GM13977 (cell line): Measurements from ENCODE around the gene CNTNAP2.

ENCODE experiments used
- DNase-seq: peaks from one replicate; pipeline ENCODE4 v3.0.0; 2012; ENCODE audit warnings: low spot score
- in situ Hi-C: fragments of 300-500 bp; cut with MboI; formaldehyde crosslinking; loops from one replicate; pipeline ENCODE4 v1.12.0; 2022; ENCODE audit warnings: low sequenced_read_pairs, low pct_unique_long_range_greater_than_20kb, mixed read lengths, inconsistent platforms; ENCODE audit not compliant: unreplicated experiment
- TF ChIP-seq, protein P1 (sequence below): IDR thresholded peaks from 2 replicates; pipeline ENCODE4 v1.5.1; 2012; ENCODE audit warnings: mild to moderate bottlenecking, control low read depth; ENCODE audit not compliant: insufficient read depth; ENCODE audit errors: extremely low read depth, missing control alignments

CNTNAP2 gene

DNA sequence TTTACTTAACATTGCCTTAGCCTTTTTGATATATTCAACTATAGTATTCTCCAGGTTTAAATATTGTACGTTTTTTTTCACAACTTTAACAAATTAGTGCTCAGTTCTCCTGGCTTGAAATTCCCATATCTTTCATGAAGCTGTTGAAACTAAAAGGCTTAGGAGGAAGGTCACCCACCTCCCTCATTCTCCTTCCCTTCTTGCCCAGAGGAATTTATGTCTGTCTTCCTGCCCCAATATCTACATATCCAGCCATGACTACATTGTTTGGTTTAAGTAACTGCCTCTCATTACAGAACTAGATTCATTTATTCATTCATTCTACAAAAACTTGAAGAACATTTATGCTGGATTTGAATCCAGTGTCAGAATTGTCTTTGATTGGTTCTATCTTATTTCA, 2219.2 kb downstream of the CNTNAP2 start:
- TF ChIP-seq, protein P1, sequence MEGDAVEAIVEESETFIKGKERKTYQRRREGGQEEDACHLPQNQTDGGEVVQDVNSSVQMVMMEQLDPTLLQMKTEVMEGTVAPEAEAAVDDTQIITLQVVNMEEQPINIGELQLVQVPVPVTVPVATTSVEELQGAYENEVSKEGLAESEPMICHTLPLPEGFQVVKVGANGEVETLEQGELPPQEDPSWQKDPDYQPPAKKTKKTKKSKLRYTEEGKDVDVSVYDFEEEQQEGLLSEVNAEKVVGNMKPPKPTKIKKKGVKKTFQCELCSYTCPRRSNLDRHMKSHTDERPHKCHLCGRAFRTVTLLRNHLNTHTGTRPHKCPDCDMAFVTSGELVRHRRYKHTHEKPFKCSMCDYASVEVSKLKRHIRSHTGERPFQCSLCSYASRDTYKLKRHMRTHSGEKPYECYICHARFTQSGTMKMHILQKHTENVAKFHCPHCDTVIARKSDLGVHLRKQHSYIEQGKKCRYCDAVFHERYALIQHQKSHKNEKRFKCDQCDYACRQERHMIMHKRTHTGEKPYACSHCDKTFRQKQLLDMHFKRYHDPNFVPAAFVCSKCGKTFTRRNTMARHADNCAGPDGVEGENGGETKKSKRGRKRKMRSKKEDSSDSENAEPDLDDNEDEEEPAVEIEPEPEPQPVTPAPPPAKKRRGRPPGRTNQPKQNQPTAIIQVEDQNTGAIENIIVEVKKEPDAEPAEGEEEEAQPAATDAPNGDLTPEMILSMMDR, result no peak
- in situ Hi-C loops, result no loop called here
- DNase-seq, result no peak

DNA sequence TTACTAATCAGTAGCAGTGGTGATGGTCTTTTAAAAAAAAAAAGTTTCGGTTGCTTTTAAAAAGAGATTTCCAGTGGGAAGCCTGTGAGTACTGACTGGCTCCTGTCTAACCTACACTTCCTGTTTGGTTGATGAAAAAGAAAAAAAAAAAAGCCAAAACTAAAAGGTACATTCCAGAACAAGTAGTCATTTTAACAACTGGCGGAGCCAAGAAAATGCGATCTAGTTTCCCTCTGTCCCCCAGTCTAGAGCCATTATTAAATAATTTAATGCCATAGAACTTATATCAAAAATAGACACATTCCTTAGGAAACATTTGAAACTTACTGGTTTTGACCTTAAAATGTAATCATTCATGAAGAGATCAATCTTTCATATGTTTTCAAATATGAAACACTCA, 2219.8 kb downstream of the CNTNAP2 start:
- in situ Hi-C loops, result no loop called here
- TF ChIP-seq, protein P1, result no peak
- DNase-seq, result no peak

DNA sequence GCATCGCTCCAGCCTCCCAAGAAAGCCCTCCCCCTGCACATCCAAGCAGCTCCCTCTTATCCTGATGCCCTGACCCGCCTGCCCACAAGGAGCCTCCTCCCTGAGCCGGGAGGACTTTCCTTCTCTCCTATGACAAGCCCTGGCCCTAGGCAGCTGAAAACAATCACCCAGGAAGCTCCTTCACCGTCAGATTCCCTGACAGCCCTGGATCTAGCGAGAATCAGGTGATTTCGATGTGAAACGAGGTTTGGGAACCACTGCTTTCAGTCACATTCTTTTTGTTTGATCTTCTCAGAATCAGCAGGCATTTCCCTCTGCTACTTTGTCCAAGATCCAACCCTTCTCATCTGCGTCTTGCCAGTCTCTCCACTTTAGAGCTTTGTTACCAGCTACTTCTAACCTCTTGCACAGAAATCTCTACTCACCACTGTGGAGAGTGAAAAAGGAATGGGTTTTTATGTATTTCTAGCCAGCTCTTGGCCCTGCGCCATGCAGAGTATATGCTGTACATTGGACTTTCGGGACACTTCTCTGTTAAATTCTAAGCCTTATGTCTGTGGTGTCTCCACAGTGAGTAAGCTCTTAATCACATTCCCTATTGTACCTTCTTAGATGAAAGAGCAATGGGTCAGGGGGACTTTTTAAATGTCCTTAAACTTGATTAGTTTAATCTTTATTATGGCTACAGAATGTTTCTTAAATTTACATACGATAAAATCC, 2220.8 kb downstream of the CNTNAP2 start:
- no peak for DNase-seq
- TF ChIP-seq, protein P1, result no peak
- in situ Hi-C loops, result no loop called here

DNA sequence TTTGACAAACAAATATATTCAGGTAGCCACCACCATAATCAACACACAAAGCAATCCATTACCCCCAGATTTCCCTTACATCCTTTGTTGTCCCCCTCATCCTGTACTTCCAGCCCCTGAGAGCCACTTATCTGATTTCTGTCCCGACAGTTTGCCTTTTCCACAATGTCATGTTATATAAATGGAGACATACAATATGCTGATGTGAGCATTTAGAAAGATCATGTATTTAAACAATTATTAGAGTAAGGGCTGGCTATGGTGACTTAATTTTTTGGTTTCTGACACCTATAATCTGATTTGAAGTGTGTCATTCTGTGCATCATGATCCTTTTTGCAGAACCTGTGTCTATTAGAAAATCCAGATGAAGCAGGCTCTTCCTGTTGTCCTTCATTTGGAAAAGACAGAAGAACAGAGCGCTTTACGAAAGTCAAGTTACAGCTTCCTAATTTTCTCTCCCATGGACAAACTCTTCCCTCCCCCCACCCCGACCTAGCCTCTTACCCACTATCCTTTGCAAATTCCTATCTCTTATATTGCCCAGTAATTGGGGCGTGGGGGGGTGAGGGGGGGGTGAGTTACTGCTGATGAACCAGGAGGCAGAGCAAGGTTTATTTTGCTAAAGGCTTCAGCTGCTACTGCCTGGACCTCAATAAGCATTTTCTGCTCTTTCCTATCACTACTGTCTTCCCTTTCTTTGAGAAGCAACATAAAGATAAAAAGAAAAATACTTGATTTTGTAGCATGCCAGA, 2221.6 kb downstream of the CNTNAP2 start:
- TF ChIP-seq, protein P1, result no peak
- in situ Hi-C loops, result no loop called here
- DNase-seq, result no peak

DNA sequence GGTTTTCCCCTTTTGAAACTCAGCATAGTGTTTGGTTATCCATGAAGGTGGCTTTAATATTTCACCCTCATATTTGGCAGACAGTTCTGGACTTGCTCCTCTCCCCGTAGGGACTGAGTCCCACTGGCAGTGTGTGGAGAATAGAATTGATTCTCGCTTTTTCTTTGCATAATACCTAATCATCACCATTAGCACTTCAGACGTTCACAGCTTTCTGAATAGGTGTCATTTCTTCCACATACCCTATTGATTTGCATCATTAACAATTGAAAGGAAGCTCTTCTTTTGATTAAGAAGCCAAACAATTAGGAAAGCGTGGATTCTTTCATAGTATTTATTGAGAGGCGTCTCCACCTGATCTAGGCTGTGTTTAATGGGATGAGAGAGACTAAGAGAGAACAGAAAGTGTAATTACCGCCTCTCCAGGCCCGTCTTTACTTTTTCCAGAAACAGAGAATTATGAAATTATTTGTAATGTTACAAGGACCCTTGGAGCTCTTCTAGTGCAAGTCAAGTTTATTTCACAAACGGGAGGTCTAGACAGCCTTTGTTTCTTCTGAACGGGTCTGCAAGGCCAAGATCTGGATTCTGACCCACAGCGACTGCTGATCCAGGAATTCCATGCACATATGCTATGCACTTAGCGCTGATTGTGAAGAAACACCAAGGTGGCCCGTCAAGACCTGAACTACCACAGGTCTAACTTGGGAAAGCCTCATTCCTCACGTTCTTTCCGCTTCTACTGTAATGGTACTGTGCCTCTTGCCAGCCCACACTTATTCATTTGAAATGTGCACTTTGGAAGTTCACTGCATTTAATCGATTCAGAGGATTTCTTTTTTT, 2224.1 kb downstream of the CNTNAP2 start:
- no peak for DNase-seq
- TF ChIP-seq, protein P1, result no peak
- in situ Hi-C loops, result no loop called here

DNA sequence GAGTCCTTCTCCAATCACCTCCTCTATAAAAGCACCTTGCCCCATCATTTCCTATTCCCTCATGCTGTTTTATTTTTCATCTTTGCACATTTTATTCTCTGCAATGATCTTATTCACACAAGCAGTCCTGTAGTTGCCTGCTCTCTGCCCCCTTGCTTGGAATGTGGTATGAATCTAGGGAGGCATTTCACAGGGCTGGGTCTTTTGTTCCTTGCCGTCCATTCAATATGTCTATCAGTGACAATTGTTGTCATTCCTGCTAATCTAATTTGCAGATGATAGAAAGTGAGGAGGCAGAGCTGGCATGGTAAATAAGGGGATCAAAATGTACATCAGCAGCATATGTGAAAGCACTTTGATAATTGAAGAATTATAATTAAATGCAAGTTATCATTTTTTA, 2227.8 kb downstream of the CNTNAP2 start:
- TF ChIP-seq, protein P1, result no peak
- no peak for DNase-seq
- in situ Hi-C loops, result no loop called here
